ENCODE measurements around the gene SPATS2. TPM values are rescaled to one million over a fixed set of nuclear protein-coding genes. Genes with fewer than 3 reads are reported as not detected.
A peak's percentile ranks its signal among the peaks of the same experiment; 100 is the strongest.

SPATS2 gene
- total RNA-seq, 4 donors from 2014 or later, result 24.7 to 37.8 (median 30.1) TPM

DNA sequence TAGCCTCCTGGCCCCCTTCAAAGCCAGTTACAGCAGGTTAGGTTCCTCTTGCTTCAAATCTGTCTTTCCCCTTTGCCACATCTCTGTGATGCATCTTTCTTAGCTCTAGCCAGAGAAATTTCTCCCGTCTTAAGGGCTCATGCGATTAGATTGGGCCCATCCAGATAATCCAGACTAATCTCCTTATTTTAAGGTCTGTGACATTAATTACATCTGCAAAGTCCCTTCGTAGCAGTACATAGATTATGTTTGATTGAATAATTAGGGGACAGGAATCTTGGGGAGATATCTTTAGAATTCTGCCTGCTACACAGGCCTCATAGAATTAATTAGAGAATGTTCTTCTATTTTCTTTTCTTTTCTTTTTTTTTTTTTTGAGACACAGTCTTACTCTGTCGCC, 79.3 kb downstream of the SPATS2 start:
- intact Hi-C loops (cut with DNase I), result no loop called here
- H3K36me3 ChIP-seq, result no peaks in the 10 kb centered on the region
- TF ChIP-seq POLR2A (IDR thresholded peaks at IDR 0.05), result no peak
- TF ChIP-seq, protein P1, sequence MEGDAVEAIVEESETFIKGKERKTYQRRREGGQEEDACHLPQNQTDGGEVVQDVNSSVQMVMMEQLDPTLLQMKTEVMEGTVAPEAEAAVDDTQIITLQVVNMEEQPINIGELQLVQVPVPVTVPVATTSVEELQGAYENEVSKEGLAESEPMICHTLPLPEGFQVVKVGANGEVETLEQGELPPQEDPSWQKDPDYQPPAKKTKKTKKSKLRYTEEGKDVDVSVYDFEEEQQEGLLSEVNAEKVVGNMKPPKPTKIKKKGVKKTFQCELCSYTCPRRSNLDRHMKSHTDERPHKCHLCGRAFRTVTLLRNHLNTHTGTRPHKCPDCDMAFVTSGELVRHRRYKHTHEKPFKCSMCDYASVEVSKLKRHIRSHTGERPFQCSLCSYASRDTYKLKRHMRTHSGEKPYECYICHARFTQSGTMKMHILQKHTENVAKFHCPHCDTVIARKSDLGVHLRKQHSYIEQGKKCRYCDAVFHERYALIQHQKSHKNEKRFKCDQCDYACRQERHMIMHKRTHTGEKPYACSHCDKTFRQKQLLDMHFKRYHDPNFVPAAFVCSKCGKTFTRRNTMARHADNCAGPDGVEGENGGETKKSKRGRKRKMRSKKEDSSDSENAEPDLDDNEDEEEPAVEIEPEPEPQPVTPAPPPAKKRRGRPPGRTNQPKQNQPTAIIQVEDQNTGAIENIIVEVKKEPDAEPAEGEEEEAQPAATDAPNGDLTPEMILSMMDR (IDR thresholded peaks at IDR 0.05), result no peak
- H3K27me3 ChIP-seq, result no peaks in the 10 kb centered on the region
- no peaks in the 10 kb centered on the region for H3K4me1 ChIP-seq
- H3K27ac ChIP-seq, result no peak overlapping the region
- no peak for DNase-seq
- 96 to 97% methylated on average over 4 of the region's 4 CpGs for WGBS, 2 donors
- no peaks in the 10 kb centered on the region for H3K9me3 ChIP-seq
- H3K4me3 ChIP-seq (replicated peaks in 1 of 3), result no peak overlapping the region

DNA sequence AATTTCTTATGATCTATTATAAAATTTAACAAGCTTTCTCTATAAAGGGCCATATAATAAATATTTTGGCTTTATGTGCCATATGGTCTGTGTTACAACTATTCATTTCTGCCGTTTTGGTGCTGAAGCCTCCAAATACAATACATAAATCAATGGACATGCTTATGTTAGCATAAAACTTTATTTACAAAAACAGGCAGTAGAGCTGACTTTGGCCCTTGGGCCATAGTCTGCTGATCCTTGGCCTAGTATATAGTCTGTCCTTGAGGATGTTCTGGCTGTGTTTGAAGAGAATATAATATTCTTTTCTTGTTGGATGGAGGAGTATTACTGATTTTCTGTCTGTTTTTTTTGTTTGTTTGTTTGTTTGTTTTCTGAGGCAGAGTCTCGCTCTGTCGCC, 81.6 kb downstream of the SPATS2 start:
- DNase-seq, result no peak
- no peak overlapping the region for H3K4me3 ChIP-seq (replicated peaks in 1 of 3)
- no peaks in the 10 kb centered on the region for H3K27me3 ChIP-seq
- H3K4me1 ChIP-seq, result no peaks in the 10 kb centered on the region
- H3K27ac ChIP-seq, result no peak overlapping the region
- intact Hi-C loops (cut with DNase I), result no loop called here
- 94 to 97% methylated on average over 3 of the region's 3 CpGs for WGBS, 2 donors
- no peaks in the 10 kb centered on the region for H3K9me3 ChIP-seq
- no peaks in the 10 kb centered on the region for H3K36me3 ChIP-seq
- TF ChIP-seq POLR2A (IDR thresholded peaks at IDR 0.05), result no peak
- TF ChIP-seq, protein P1 (IDR thresholded peaks at IDR 0.05), result no peak

DNA sequence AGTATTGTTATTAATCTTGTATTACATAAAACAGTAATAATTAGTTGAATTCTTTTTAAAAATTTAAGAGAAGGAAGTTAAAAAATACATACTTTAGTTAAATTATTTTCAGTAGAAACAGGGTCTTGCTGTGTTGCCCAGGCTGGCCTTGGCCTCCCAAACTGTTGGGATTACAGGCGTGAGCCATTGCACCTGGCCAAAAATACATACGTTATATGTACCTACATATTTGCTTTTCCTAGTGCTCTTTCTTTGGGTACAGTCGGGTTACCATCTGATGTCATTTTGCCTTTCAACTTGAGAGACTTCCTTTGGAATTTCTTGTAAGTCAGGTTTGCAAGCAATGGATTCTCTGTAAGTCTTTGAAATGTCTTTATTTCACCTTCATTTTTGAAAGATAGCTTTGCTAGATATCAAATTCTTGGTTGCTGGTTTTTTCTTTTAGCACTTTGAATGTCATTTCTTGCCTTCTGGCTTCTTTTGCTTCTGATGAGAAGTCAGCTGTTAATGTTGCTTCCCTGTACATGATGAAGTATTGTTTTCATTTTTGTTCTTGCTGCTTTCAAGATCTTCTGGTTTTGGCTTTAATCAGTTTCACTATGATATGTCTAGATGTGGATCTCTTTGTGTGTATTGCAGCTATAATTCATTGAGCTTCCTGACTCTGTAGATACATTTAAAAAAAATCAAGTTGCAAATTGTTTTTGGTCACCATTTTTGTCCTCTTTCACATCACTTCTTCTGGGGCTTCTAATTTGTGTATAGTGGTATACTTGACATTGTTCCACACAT, 84.4 kb downstream of the SPATS2 start:
- no peak for DNase-seq
- H3K27ac ChIP-seq, result no peak overlapping the region
- no peak overlapping the region for H3K4me3 ChIP-seq (replicated peaks in 1 of 3)
- H3K9me3 ChIP-seq, result no peaks in the 10 kb centered on the region
- WGBS, 2 donors, result 62 to 90% methylated on average over 3 of the region's 3 CpGs
- H3K36me3 ChIP-seq, result no peaks in the 10 kb centered on the region
- TF ChIP-seq POLR2A (IDR thresholded peaks at IDR 0.05), result no peak
- TF ChIP-seq, protein P1 (IDR thresholded peaks at IDR 0.05), result no peak
- intact Hi-C loops (cut with DNase I), result no loop called here
- no peaks in the 10 kb centered on the region for H3K27me3 ChIP-seq
- H3K4me1 ChIP-seq, result peaks cover 0 to 12% of the 10 kb centered on the region in 2 donors

DNA sequence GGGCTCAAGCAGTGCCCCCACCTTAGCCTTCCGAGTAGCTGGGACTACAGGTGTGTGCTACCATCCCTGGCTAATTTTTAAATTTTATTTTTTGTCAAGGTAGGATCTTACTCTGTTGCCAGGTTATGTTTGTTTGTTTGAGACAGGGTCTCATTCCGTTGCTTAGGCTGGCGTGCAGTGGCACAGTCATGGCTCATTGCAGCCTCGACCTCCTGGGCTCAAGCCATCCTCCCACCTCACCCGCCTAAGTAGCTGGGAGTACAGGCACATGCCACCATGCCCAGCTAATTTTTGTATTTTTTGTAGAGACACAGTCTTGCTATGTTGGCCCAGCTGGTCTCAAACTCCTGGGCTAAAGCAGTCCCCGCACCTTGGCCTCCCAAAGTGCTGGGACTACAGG, 88.2 kb downstream of the SPATS2 start:
- 65 to 85% methylated on average over 6 of the region's 6 CpGs for WGBS, 2 donors
- TF ChIP-seq, protein P1 (IDR thresholded peaks at IDR 0.05), result no peak
- no peak for TF ChIP-seq POLR2A (IDR thresholded peaks at IDR 0.05)
- DNase-seq, result peak in 1 of 2 donors; percentile 76
- H3K9me3 ChIP-seq, result no peaks in the 10 kb centered on the region
- H3K4me3 ChIP-seq (replicated peaks in 1 of 3), result no peak overlapping the region
- H3K36me3 ChIP-seq, result no peaks in the 10 kb centered on the region
- H3K27me3 ChIP-seq, result no peaks in the 10 kb centered on the region
- H3K4me1 ChIP-seq, result peaks cover 0 to 12% of the 10 kb centered on the region in 2 donors
- H3K27ac ChIP-seq, result peak overlapping the region in 1 of 3 donors; percentile 14
- intact Hi-C loops (cut with DNase I), result no loop called here

DNA sequence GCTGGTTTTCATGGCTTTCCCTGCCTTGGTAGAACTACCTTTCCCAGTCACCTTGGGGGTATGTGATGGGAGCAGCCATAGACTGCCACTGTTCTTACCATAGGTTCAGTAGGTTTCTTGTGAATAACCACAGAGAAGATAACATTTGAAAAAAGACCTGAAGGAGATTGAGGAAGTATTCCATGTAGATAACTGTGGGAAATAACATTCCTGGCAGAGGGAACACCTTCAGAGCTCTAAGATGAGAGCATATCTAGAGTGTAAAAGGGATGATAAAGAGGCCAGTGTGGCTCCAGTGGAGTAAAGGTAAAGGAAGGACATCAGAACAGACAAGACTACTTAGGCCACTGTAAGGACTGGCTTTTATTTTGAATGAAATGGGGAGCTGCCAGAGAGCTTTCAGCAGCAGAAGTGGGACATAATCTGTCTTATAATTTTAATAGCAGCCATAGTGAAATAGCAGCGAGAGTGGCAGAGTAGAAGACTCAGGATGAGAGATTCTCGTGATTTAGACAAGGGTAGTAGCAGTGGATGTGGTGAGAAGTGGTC, 88.9 kb downstream of the SPATS2 start:
- DNase-seq, result no peak
- intact Hi-C loops (cut with DNase I), result no loop called here
- peaks cover 0 to 12% of the 10 kb centered on the region in 2 donors for H3K4me1 ChIP-seq
- H3K9me3 ChIP-seq, result no peaks in the 10 kb centered on the region
- no peaks in the 10 kb centered on the region for H3K27me3 ChIP-seq
- no peaks in the 10 kb centered on the region for H3K36me3 ChIP-seq
- peak overlapping the region in 1 of 3 donors; percentile 14 for H3K27ac ChIP-seq
- TF ChIP-seq, protein P1 (IDR thresholded peaks at IDR 0.05), result no peak
- TF ChIP-seq POLR2A (IDR thresholded peaks at IDR 0.05), result no peak
- 89 to 93% methylated on average over 2 of the region's 2 CpGs for WGBS, 2 donors
- no peak overlapping the region for H3K4me3 ChIP-seq (replicated peaks in 1 of 3)

All from thyroid gland (tissue), 4 donors.